Measurements from ENCODE around the gene TRAPPC2B.

GRCh38 chr19:57382806-57383488 lies 19.6 kb downstream of the TRAPPC2B start:
- no peak for TF ChIP-seq POLR2A (IDR thresholded peaks at IDR 0.05)
- TF ChIP-seq, protein P1, sequence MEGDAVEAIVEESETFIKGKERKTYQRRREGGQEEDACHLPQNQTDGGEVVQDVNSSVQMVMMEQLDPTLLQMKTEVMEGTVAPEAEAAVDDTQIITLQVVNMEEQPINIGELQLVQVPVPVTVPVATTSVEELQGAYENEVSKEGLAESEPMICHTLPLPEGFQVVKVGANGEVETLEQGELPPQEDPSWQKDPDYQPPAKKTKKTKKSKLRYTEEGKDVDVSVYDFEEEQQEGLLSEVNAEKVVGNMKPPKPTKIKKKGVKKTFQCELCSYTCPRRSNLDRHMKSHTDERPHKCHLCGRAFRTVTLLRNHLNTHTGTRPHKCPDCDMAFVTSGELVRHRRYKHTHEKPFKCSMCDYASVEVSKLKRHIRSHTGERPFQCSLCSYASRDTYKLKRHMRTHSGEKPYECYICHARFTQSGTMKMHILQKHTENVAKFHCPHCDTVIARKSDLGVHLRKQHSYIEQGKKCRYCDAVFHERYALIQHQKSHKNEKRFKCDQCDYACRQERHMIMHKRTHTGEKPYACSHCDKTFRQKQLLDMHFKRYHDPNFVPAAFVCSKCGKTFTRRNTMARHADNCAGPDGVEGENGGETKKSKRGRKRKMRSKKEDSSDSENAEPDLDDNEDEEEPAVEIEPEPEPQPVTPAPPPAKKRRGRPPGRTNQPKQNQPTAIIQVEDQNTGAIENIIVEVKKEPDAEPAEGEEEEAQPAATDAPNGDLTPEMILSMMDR (IDR thresholded peaks at IDR 0.05): no peak

Data from esophagus squamous epithelium (tissue), 4 donors.